Fibroblast of mammary gland (primary cell): ENCODE data around the gene APOC1.

Experiments used
- DNase-seq: peaks from one replicate; pipeline ENCODE4 v3.0.0-alpha.2; 2010; ENCODE audit warnings: low read depth
- H3K4me3 ChIP-seq: 2 replicates; pipeline ENCODE4 v1.5.1; 2011; ENCODE audit warnings: low read depth, mild to moderate bottlenecking, low read length, moderate library complexity; ENCODE audit not compliant: control insufficient read depth
- CTCF ChIP-seq: conservative IDR thresholded peaks from 2 replicates; pipeline ENCODE4 v1.5.1; 2011; ENCODE audit warnings: low read depth, low read length, inconsistent platforms; ENCODE audit not compliant: control insufficient read depth, insufficient read depth

The APOC1 gene

DNA sequence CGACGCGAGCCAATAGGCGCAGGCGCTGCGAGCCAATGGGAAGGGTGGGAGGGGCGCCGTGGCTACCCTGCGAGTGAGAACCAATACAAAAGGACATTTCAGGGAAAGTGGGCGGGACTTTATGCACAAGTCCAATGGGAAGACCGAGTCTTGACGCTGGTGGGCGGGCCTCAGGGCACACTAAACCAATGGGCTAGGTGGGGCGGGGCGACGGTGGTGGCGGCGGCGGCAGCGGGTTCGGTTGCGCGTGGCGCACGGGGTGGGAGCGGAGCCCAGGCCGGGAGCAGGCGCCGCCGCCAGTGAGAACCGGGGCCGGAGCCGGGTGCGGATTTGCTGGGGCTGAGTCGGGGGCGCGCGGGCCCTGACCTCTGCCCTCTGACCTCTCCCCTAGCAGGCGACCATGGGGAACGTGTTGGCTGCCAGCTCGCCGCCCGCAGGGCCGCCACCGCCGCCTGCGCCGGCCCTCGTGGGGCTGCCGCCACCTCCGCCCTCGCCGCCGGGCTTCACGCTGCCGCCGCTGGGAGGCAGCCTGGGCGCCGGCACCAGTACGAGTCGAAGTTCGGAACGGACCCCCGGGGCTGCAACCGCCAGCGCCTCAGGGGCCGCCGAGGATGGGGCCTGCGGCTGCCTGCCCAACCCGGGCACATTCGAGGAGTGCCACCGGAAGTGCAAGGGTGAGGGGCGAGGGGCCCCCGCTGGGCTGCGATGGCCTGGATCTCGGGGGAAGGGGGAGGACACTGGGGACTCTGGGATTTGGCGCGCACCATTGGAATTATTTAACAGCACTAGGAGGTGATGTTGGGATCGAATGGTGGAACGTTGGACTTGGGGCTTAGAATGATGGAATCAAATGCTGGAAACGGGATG lies 23.2 kb upstream of the APOC1 start, which contains the start of gene TOMM40:
TOMM40 (plus strand) TSS at position 239 of the 867 bp plus-strand sequence; CDS start at position 401, 162 bp downstream.
- H3K4me3 ChIP-seq: peak within 1 kb of the TSS; percentile 61
- no peak for TF ChIP-seq CTCF
- no peak for DNase-seq

- no peak overlapping the region for H3K4me3 ChIP-seq
- TF ChIP-seq CTCF: no peak
- no peak for DNase-seq
Observed at GRCh38 chr19:44892932-44893331, 21.5 kb upstream of the APOC1 start.

- DNase-seq: no peak
- no peak for TF ChIP-seq CTCF
- H3K4me3 ChIP-seq: no peak overlapping the region
Observed at GRCh38 chr19:44893332-44894051, 20.9 kb upstream of the APOC1 start.

GRCh38 chr19:44894052-44894400 lies 20.4 kb upstream of the APOC1 start:
- TF ChIP-seq CTCF: no peak
- no peak for DNase-seq

DNA sequence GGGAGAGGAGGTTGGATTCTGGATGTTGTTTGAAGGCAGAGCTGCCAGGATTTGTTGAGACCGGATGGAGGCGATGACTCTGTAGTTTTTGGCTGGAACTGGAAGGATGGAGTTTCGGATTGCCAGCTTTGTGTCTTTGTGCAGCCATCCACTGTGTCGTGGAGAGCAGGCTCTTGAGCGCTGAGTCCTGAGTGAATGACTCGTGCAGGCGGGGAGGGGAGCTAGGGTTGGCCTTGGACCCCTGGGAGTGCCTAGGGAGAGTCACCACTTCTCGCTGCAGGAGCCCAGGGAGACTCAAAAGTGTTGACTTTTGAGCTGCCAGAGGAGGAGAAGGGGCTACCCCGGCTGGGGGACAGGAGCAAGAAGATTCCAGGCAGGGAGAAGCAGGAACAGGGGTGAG lies 19.5 kb upstream of the APOC1 start:
- TF ChIP-seq CTCF: no peak
- H3K4me3 ChIP-seq: no peak overlapping the region
- DNase-seq: no peak

More at GRCh38 chr19:44894052-44894400, 20.4 kb upstream of the APOC1 start:
- H3K4me3 ChIP-seq: no peak overlapping the region

DNA sequence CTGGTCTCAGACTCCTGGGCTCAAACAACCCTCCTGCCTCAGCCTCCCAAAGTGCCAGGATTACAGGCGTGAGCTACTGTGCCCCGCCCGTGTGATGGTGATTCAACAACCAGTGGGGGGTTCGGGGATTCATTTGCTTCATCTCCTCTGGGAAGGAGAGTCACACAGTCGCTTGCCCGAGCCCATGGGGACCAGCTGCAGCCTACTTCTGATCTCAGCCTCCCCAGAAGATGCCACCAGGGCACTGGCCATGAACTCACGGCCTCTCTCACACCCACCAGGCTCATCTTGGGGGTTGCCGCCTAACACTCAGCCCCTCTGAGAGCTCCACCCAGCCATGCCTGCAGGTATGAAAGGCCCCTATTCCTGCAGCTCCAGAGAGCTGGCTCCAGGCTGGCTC lies 16.6 kb upstream of the APOC1 start:
- no peak for DNase-seq
- no peak for TF ChIP-seq CTCF
- H3K4me3 ChIP-seq: no peak overlapping the region
